ENCODE results near the gene CHN1. TPM values are rescaled to one million over a fixed set of nuclear protein-coding genes. Genes with fewer than 3 reads are reported as not detected.

Gene CHN1
- total RNA-seq, 4 donors from 2014 or later: 0.30 to 5.8 (median 3.6) TPM

- Histone ChIP-seq H3K9me3 (no peaks in the 10 kb centered on the region), H3K27me3 (no peaks in the 10 kb centered on the region), H3K4me1 (no peaks in the 10 kb centered on the region), H3K27ac (no peak overlapping the region), H3K36me3 (peaks cover 0 to under 1% (median 0%) of the 10 kb centered on the region in 3 donors), H3K4me3 (no peak overlapping the region)
- DNase-seq: no peak
- 56 to 70% methylated on average over 1 of the region's 1 CpG for WGBS, 2 donors
- TF ChIP-seq POLR2A (IDR thresholded peaks at IDR 0.05): no peak
- no peak for TF ChIP-seq CTCF (IDR thresholded peaks at IDR 0.05)
- intact Hi-C loops (cut with DNase I): no loop called here
Measured at GRCh38 chr2:174918886-174919526, 86.2 kb downstream of the CHN1 start.

GRCh38 chr2:174916270-174916930 is 88.8 kb downstream of the CHN1 start:
- Histone ChIP-seq H3K4me1 (no peaks in the 10 kb centered on the region), H3K36me3 (peaks cover 0 to 9% (median 0%) of the 10 kb centered on the region in 3 donors), H3K9me3 (no peaks in the 10 kb centered on the region), H3K27me3 (no peaks in the 10 kb centered on the region), H3K27ac (no peak overlapping the region), H3K4me3 (no peak overlapping the region)
- TF ChIP-seq POLR2A (IDR thresholded peaks at IDR 0.05) (no peak), CTCF (IDR thresholded peaks at IDR 0.05) (no peak)
- DNase-seq: no peak
- WGBS, 2 donors: 83 to 85% methylated on average over 4 of the region's 4 CpGs
- intact Hi-C loops (cut with DNase I): no loop called here

DNA sequence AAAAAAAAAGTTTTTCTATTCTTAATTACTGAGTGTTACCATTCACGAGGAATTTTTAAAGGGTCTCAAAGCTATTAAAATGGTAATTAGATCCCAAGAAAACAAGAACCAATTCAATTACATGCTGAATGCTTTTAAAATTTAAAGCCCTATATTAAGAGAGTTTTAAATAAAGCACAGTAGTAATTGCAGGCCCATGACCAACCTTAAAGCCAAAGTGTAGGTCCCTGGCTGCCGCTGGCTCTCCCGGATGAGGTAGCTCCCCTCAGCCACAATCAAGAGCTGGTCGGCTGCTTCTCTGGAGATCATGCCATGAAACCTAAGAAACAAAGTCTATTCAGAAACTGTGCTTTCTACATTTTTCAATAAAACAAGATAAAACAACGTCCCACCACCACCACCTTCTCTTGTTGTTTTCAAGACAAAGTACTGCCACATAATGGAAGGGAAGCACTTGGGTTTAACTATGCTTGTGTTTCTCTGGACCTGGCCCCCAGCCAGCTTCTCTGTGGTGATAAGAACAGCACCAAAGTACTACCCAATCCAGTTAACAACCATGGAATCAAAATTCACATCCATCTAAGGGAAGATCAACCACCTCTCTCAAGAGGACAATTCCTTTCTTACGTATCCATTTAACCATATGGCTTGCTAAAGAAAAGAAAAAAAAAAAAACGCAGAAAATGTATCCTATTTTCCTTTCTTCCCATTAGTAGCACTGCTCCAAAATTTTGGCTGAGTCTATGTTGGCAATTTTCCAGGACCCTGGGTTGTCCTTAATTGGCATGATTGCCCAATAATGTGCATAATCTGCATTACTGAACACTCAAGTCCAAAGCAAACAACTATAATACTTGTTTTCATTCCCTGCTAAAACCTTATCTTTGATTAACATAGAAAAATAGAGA is 90.1 kb downstream of the CHN1 start:
- intact Hi-C loops (cut with DNase I): no loop called here
- TF ChIP-seq CTCF (IDR thresholded peaks at IDR 0.05): no peak
- no peak for TF ChIP-seq POLR2A (IDR thresholded peaks at IDR 0.05)
- Histone ChIP-seq H3K9me3 (no peaks in the 10 kb centered on the region), H3K27me3 (no peaks in the 10 kb centered on the region), H3K4me3 (no peak overlapping the region), H3K36me3 (peaks cover 0 to 9% (median 0%) of the 10 kb centered on the region in 3 donors), H3K27ac (no peak overlapping the region), H3K4me1 (no peaks in the 10 kb centered on the region)
- WGBS, 2 donors: 82 to 86% methylated on average over 7 of the region's 7 CpGs
- DNase-seq: no peak

GRCh38 chr2:174908284-174908683 is 96.9 kb downstream of the CHN1 start:
- H3K36me3 ChIP-seq: peaks cover 0 to 2% (median 0%) of the 10 kb centered on the region in 3 donors
- no peak overlapping the region for H3K27ac ChIP-seq
- intact Hi-C loops (cut with DNase I): no loop called here
- DNase-seq: no peak
- H3K9me3 ChIP-seq: no peaks in the 10 kb centered on the region
- H3K4me3 ChIP-seq: no peak overlapping the region
- TF ChIP-seq CTCF (IDR thresholded peaks at IDR 0.05): no peak
- no peak for TF ChIP-seq POLR2A (IDR thresholded peaks at IDR 0.05)
- H3K4me1 ChIP-seq: no peaks in the 10 kb centered on the region
- no peaks in the 10 kb centered on the region for H3K27me3 ChIP-seq
- 82 to 89% methylated on average over 3 of the region's 3 CpGs for WGBS, 2 donors

- DNase-seq: no peak
- intact Hi-C loops (cut with DNase I): no loop called here
- Histone ChIP-seq H3K4me3 (no peak overlapping the region), H3K4me1 (no peaks in the 10 kb centered on the region), H3K27me3 (no peaks in the 10 kb centered on the region), H3K9me3 (no peaks in the 10 kb centered on the region), H3K36me3 (no peaks in the 10 kb centered on the region), H3K27ac (no peak overlapping the region)
- WGBS, 2 donors: 46 to 63% methylated on average over 1 of the region's 1 CpG
- TF ChIP-seq CTCF (IDR thresholded peaks at IDR 0.05) (no peak), POLR2A (IDR thresholded peaks at IDR 0.05) (no peak)
Measured at GRCh38 chr2:174903264-174903556, 102.0 kb downstream of the CHN1 start.

Measured in esophagus squamous epithelium (tissue), 5 donors.